K562 (cell line): ENCODE data around the gene MAP4K4. TPM values are rescaled to one million over a fixed set of nuclear protein-coding genes. Genes with fewer than 3 reads are reported as not detected.

Source experiments
- ATAC-seq: fragments of 200-7000 bp; cut with Tn5 transposase; 3 replicates; pipeline ENCODE4 v1.9.1; 2020; ENCODE audit warnings: moderate library complexity
- BruUV-seq: library from RNA; stranded (reverse); fragments of 400-500 nt; replicated peaks from 2 replicates; lab custom pipeline; 2021; lab: Mats Ljungman, UMichigan
- CTCF ChIA-PET: fragments of 300-600 bp; formaldehyde crosslinking; extraction: SDS; loops from one replicate; lab custom pipeline; 2021; ENCODE audit warnings: low intra/inter-chr PET ratio; lab: Yijun Ruan, JAX
- POLR2A ChIA-PET: fragments of 300-600, 350-650 bp; sonication (Branson Sonifier 250); formaldehyde crosslinking; extraction: SDS; loops from one replicate; lab custom pipeline; 2021; ENCODE audit warnings: antibody characterized with exemption, inconsistent platforms; lab: Yijun Ruan, JAX
- DNase-seq, 4 experiments: peaks; one replicate each; pipeline versions ENCODE4 v3.0.0 to v3.0.0-alpha.2; 2011 to 2018; ENCODE audit warnings: low spot score in 3 of 4, mixed read lengths in 3 of 4; ENCODE audit errors: extremely low read depth in 1 of 4
- FAIRE-seq: peaks from 2 replicates; lab custom pipeline; 2011; peaks lifted over from hg19 to GRCh38; lab: Jason Lieb, UNC
- H2AFZ ChIP-seq: 2 replicates; pipeline ENCODE4 v1.6.0; 2011; ENCODE audit warnings: low read depth, low read length, control low read depth, inconsistent platforms
- H3K27ac ChIP-seq: fragments of 200-600 bp; 3 replicates; pipeline ENCODE4 v1.8.0; 2011; ENCODE audit warnings: low read depth, mild to moderate bottlenecking, control low read depth, inconsistent platforms, low read length, moderate library complexity, mixed read lengths; ENCODE audit errors: extremely low read depth
- H3K27me3 ChIP-seq, 2 experiments: fragments of 300-600 bp in 1 of 2; 2 replicates in 1 of 2; 3 replicates in 1 of 2; pipeline versions ENCODE4 v1.6.0 to v1.8.0; 2011; ENCODE audit warnings: inconsistent platforms in 2 of 2, low read length in 2 of 2, mild to moderate bottlenecking in 1 of 2, mixed read lengths in 1 of 2, moderate library complexity in 1 of 2; ENCODE audit not compliant: control insufficient read depth in 2 of 2, insufficient read depth in 2 of 2
- H3K36me3 ChIP-seq: fragments of 300-600 bp; 3 replicates; pipeline ENCODE4 v1.8.0; 2011; ENCODE audit warnings: mild to moderate bottlenecking, low read length, inconsistent platforms; ENCODE audit not compliant: control insufficient read depth, insufficient read depth
- H3K4me1 ChIP-seq, 2 experiments: fragments of 200-600 bp in 1 of 2; replicated peaks in 1 of 2; 2 replicates in 1 of 2; 3 replicates in 1 of 2; pipeline versions ENCODE4 v1.5.1 to v1.8.0; 2011; ENCODE audit warnings: inconsistent platforms in 2 of 2, low read length in 2 of 2, mild to moderate bottlenecking in 1 of 2, mixed read lengths in 1 of 2, moderate library complexity in 1 of 2; ENCODE audit not compliant: control insufficient read depth in 2 of 2, insufficient read depth in 2 of 2
- H3K4me2 ChIP-seq: 2 replicates; pipeline ENCODE4 v1.6.1; 2011; ENCODE audit warnings: low read length, control low read depth, inconsistent platforms, mixed read lengths; ENCODE audit not compliant: insufficient read depth
- H3K4me3 ChIP-seq: fragments of 200-600 bp; sonication (generic), shearing (Covaris generic); 2 replicates; pipeline ENCODE4 v1.5.1; 2016; ENCODE audit warnings: control low read depth, inconsistent platforms
- H3K79me2 ChIP-seq: fragments of 200-600 bp; 3 replicates; pipeline ENCODE4 v1.8.0; 2011; ENCODE audit warnings: low read length, inconsistent platforms; ENCODE audit not compliant: control insufficient read depth, insufficient read depth
- H3K9ac ChIP-seq, 2 experiments: 2 replicates each; pipeline versions ENCODE4 v1.6.0 to v1.6.1; 2011; ENCODE audit warnings: low read depth in 2 of 2, low read length in 2 of 2, control low read depth in 1 of 2, inconsistent platforms in 1 of 2, mild to moderate bottlenecking in 1 of 2, mixed read lengths in 1 of 2; ENCODE audit not compliant: insufficient read depth in 1 of 2
- H3K9me1 ChIP-seq: one replicate; pipeline ENCODE4 v1.6.0; 2011; ENCODE audit warnings: inconsistent platforms, mild to moderate bottlenecking, low read length, moderate library complexity; ENCODE audit not compliant: control insufficient read depth, insufficient read depth
- H3K9me3 ChIP-seq: replicated peaks from 2 replicates; pipeline ENCODE4 v1.5.1; 2011; ENCODE audit warnings: low read depth, low read length, inconsistent platforms; ENCODE audit not compliant: control insufficient read depth, insufficient read depth
- H4K20me1 ChIP-seq: replicated peaks from 2 replicates; pipeline ENCODE4 v1.6.1; 2011; ENCODE audit warnings: low read length, inconsistent platforms, mixed read lengths; ENCODE audit not compliant: control insufficient read depth, insufficient read depth
- ADNP ChIP-seq: fragments of 200-800 bp; sonication (Bioruptor generic); IDR thresholded peaks from 2 replicates; pipeline ENCODE4 v1.6.1; 2016; ENCODE audit warnings: missing genetic modification characterization, missing compliant biosample characterization
- BRCA1 ChIP-seq, 2 experiments: fragments of 450-650 bp in 1 of 2; sonication (generic) in 1 of 2; formaldehyde crosslinking in 1 of 2; IDR thresholded peaks; 2 replicates each; pipeline versions ENCODE4 v1.5.0 to v1.6.1; 2017 to 2020; ENCODE audit warnings: mild to moderate bottlenecking in 1 of 2, missing genetic modification reagents in 1 of 2
- CBFA2T3 ChIP-seq: fragments of 450-650 bp; IDR thresholded peaks from 2 replicates; pipeline ENCODE4 v1.6.1; 2017
- MEIS2 ChIP-seq: fragments of 450-650 bp; IDR thresholded peaks from 2 replicates; pipeline ENCODE4 v1.6.1; 2014; ENCODE audit warnings: mild to moderate bottlenecking; ENCODE audit not compliant: partially characterized antibody
- NFXL1 ChIP-seq: fragments of 450-650 bp; formaldehyde crosslinking; IDR thresholded peaks from 2 replicates; pipeline ENCODE4 v1.4.0; 2021; ENCODE audit warnings: mild to moderate bottlenecking
- SMARCA5 ChIP-seq: fragments of 450-650 bp; IDR thresholded peaks from 2 replicates; pipeline ENCODE4 v1.6.1; 2016
- SOX6 ChIP-seq: fragments of 450-650 bp; IDR thresholded peaks from 2 replicates; pipeline ENCODE4 v1.6.1; 2014; ENCODE audit warnings: mild to moderate bottlenecking
- ZFP1 ChIP-seq: fragments of 450-650 bp; formaldehyde crosslinking; IDR thresholded peaks from 2 replicates; pipeline ENCODE4 v1.4.0; 2020; ENCODE audit warnings: mild to moderate bottlenecking, mixed read lengths
- ZNF12 ChIP-seq: sonication (generic); formaldehyde crosslinking; IDR thresholded peaks from 2 replicates; pipeline ENCODE4 v1.4.0; 2020; ENCODE audit warnings: mild to moderate bottlenecking, missing genetic modification reagents
- WGBS: fragments of 100-300 bp; shearing (Covaris generic); methylation state at CpG from one replicate; pipeline ENCODE4 v1.1.6; 2016; ENCODE audit warnings: low coverage, mixed read lengths; ENCODE audit not compliant: insufficient coverage; ENCODE audit errors: missing lambda C conversion rate; 5-methylcytosine and 5-hydroxymethylcytosine counted together
- in situ Hi-C: fragments of 300-500 bp; cut with MboI; formaldehyde crosslinking; loops from 4 replicates; pipeline ENCODE4 v1.15.0; 2018; ENCODE audit warnings: inconsistent platforms, mixed read lengths
- intact Hi-C: fragments of 100-400 bp; cut with micrococcal nuclease; formaldehyde crosslinking; loops from 2 replicates; pipeline ENCODE4 v1.14.2; 2022
- polyA plus RNA-seq, 8 experiments: library from polyadenylated mRNA; depleted of rRNA in 4 of 8; stranded (reverse) in 5 of 8; unstranded in 3 of 8; fragments of >200 nt; fragmentation: Nextera tagmentation in 2 of 8; fragmentation: Illumina TruSeq in 1 of 8; extraction: Ambion mirVana in 2 of 8; extraction: Trizol in 1 of 8; gene quantifications; 2 replicates each; pipeline versions ENCODE4 v1.2.1 to v1.2.3, GENCODE V29; 2011 to 2014; ENCODE audit warnings: inconsistent platforms in 1 of 8, missing spikeins in 1 of 8
- total RNA-seq, 7 experiments: library from RNA; depleted of rRNA in 6 of 7; stranded (reverse); fragments of >200 nt in 6 of 7; fragmentation: Illumina TruSeq in 2 of 7; extraction: Trizol in 2 of 7; gene quantifications; 2 replicates each; pipeline versions ENCODE4 v1.2.1 to v1.2.3, GENCODE V29; 2011 to 2021; ENCODE audit warnings: low replicate concordance in 1 of 7
- TF ChIP-seq, protein P1 (sequence below): IDR thresholded peaks from 2 replicates; pipeline ENCODE4 v1.6.1; 2014; ENCODE audit warnings: antibody characterized with exemption
- TF ChIP-seq, protein P2 (sequence below): fragments of 450-650 bp; IDR thresholded peaks from 2 replicates; pipeline ENCODE4 v1.6.1; 2016
- TF ChIP-seq, protein P3 (sequence below), 2 experiments: IDR thresholded peaks in 1 of 2; conservative IDR thresholded peaks in 1 of 2; 2 replicates each; pipeline ENCODE4 v1.6.1; 2016; ENCODE audit warnings: low read depth in 2 of 2, mild to moderate bottlenecking in 1 of 2, missing compliant biosample characterization in 1 of 2, missing genetic modification characterization in 1 of 2, moderate library complexity in 1 of 2
- TF ChIP-seq, protein P4 (sequence below): IDR thresholded peaks from 3 replicates; pipeline ENCODE4 v1.6.1; 2011; ENCODE audit warnings: borderline replicate concordance, mild to moderate bottlenecking; ENCODE audit not compliant: insufficient read length, insufficient read depth

Gene MAP4K4
- total and polyA plus RNA-seq, 9 of the 15 experiments (the other 6 are each of a cell fraction or from before 2014, with no cell fraction given): 7.6 to 76.4 (median 50.6) TPM

DNA sequence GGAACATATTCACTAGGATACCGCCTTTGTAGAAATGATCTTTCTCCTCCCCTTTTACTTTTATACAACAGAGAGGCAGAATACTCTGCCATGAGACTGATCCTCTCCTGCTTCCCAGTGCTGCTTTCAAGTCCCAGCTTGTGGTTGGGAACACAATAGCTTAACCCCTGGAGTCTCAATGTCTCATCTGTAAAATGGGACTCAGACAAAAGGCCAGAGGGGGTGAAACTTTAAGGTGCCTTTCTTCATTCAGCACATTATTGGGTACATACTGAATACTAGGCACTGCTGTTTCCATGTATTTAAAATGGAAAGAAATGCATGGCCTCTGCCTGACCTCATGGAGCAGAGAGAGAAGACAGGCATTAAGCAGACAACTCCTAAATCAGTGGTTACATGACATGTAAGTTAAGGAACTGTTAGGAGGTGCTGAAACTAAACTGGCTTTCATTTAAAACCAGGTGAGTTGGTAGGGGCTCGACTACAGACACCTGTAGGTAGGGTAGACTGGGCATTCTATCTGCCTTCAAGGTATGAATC lies 53.8 kb downstream of the MAP4K4 start (continued):
- TF ChIP-seq, protein P1, sequence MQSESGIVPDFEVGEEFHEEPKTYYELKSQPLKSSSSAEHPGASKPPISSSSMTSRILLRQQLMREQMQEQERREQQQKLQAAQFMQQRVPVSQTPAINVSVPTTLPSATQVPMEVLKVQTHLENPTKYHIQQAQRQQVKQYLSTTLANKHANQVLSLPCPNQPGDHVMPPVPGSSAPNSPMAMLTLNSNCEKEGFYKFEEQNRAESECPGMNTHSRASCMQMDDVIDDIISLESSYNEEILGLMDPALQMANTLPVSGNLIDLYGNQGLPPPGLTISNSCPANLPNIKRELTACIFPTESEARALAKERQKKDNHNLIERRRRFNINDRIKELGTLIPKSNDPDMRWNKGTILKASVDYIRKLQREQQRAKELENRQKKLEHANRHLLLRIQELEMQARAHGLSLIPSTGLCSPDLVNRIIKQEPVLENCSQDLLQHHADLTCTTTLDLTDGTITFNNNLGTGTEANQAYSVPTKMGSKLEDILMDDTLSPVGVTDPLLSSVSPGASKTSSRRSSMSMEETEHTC: no peak
- TF ChIP-seq NFXL1 (CRISPR knock-in tag): no peak
- TF ChIP-seq SMARCA5: no peak
- no peak for TF ChIP-seq BRCA1 (IDR thresholded peaks at IDR 0.05)
- TF ChIP-seq BRCA1 (CRISPR knock-in tag; IDR thresholded peaks at IDR 0.05): no peak

DNA sequence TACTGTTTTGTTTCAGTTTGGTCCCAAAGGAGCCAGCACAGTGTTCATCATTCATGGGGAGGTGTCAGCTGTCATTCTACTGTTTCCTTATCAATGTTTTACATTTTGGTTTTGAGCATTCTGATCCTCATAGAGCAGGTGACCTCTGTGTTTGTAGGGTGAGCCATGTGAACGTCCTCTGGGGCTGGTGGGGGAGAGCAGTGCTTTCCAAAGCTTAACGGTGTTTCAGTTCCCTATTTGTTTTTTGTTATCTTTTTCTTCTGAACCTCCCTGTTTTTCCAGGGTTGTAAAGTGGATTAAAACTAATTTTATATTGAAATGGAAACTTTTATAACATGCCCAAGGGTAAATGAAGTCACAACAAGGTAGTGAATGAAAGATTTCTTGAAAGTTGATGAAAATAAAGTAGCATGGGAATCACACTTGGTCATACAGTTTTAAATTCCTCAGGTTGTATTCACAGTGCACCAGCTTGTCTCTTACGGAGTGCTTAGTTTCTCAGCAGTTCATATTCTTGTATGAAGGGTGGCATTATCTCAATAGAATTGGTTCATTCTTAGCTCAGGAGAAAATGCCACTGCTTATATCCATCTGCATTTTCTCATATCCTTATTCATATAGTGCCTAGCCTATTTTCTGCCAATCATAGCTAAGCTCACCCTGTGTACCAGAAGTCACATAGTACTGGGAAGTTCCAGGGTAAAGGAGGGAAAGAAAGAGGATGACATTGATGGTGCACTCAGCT lies 54.5 kb downstream of the MAP4K4 start:
- WGBS: 19% methylated on average over 3 of the region's 3 CpGs
- Histone ChIP-seq H3K4me2 (0 out of 2 replicates have a peak overlapping the region, but pooled peaks have one; percentile 4), H2AFZ (no peak overlapping the region), H4K20me1 (peaks cover 6% of the 10 kb centered on the region), H3K9ac (no peak overlapping the region), H3K4me3 (no peak overlapping the region), H3K36me3 (no peaks in the 10 kb centered on the region), H3K9me3 (no peaks in the 10 kb centered on the region), H3K4me1 (peaks cover 4 to 20% of the 10 kb centered on the region in 2 experiments; a peak in 4 of 5 replicates), H3K79me2 (peaks cover 59% of the 10 kb centered on the region), H3K27ac (no peak overlapping the region), H3K9me1 (no peaks in the 10 kb centered on the region), H3K27me3 (no peaks in the 10 kb centered on the region)
- intact Hi-C loops (loop anchor here (5.0 kb wide), 1 partner anchor 45 kb away; no protein-coding TSS in a partner anchor), in situ Hi-C loops (no loop called here)
- ChIA-PET CTCF (no interaction called here), POLR2A (interaction anchor here (0.6 to 1.1 kb wide), 6 partner anchors 9 to 609 kb away, joined by 3 to 4 read pairs (median 4); no protein-coding TSS in a partner anchor)
- ATAC-seq (peak; percentile 65), FAIRE-seq (no peak), DNase-seq (peak in 2 of 4 experiments; percentile 22 to 35)
- no TSS peak for BruUV-seq
- TF ChIP-seq, protein P2, sequence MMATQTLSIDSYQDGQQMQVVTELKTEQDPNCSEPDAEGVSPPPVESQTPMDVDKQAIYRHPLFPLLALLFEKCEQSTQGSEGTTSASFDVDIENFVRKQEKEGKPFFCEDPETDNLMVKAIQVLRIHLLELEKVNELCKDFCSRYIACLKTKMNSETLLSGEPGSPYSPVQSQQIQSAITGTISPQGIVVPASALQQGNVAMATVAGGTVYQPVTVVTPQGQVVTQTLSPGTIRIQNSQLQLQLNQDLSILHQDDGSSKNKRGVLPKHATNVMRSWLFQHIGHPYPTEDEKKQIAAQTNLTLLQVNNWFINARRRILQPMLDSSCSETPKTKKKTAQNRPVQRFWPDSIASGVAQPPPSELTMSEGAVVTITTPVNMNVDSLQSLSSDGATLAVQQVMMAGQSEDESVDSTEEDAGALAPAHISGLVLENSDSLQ: peak; percentile 58; the same call in 1 of the 2 replicates
- TF ChIP-seq SOX6 (peak; percentile 45; the same call in 1 of the 2 replicates), MEIS2 (peak; percentile 72), ADNP (no peak), CBFA2T3 (peak; percentile 27; the same call in 1 of the 2 replicates), ZNF12 (CRISPR knock-in tag) (no peak), ZFP1 (CRISPR knock-in tag) (no peak)
- TF ChIP-seq, protein P3, sequence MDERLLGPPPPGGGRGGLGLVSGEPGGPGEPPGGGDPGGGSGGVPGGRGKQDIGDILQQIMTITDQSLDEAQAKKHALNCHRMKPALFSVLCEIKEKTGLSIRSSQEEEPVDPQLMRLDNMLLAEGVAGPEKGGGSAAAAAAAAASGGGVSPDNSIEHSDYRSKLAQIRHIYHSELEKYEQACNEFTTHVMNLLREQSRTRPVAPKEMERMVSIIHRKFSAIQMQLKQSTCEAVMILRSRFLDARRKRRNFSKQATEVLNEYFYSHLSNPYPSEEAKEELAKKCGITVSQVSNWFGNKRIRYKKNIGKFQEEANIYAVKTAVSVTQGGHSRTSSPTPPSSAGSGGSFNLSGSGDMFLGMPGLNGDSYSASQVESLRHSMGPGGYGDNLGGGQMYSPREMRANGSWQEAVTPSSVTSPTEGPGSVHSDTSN (CRISPR knock-in tag; IDR thresholded peaks at IDR 0.05; ENCODE audit: low read depth): no peak
- TF ChIP-seq, protein P3 (tag; conservative IDR thresholded peaks at IDR 0.05; ENCODE audit: low read depth): peak; percentile 41; the same call in 1 of the 2 replicates
- TF ChIP-seq, protein P4, sequence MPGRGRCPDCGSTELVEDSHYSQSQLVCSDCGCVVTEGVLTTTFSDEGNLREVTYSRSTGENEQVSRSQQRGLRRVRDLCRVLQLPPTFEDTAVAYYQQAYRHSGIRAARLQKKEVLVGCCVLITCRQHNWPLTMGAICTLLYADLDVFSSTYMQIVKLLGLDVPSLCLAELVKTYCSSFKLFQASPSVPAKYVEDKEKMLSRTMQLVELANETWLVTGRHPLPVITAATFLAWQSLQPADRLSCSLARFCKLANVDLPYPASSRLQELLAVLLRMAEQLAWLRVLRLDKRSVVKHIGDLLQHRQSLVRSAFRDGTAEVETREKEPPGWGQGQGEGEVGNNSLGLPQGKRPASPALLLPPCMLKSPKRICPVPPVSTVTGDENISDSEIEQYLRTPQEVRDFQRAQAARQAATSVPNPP: no peak
